GM21576 (cell line): ENCODE data around the gene KRT75.
"Not testable (repeated sequence)": the region's sequence is repeated elsewhere in the genome, so short reads cannot be mapped to it uniquely, and the experiment has no call there.

Experiments
- ATAC-seq: cut with Tn5 transposase; IDR thresholded peaks from one replicate; pipeline ENCODE4 v1.9.1; 2021; ENCODE audit warnings: mild to moderate bottlenecking, moderate library complexity; ENCODE audit not compliant: unreplicated experiment

KRT75 gene

DNA sequence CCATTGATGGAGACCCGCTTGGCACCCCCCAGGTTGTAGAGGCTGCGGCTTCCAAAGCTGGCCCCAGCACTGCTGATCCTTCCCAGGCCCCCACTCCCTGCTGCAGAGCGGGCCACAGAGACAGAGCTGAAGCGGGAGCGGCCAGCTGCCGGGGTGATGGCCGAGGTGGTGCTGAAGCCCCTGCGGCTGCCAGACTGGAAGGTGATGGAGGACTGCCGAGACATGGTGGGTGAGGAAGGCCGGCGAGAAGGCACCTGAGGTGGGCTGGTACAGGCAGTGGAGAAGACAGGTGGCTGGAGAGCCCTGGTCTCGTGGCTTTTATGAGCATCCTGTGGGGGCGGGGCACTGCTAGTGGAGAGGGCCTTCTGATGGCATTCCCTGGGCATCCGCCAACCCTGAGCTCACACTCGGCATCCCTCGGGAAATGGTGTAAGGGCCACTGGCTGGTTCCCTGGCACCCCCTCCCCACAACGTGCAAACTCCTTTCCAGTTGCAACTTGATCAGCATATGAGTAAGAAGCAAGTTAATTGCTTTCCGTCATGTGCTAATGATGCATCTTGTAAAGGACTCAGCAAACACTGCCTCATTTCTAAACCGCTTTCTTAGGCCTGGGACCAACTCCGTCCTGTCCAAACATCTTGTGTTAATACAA, at the start of gene KRT75:
KRT75 (minus strand) TSS at position 291 of the 653 bp plus-strand sequence; CDS start at position 224, 67 bp downstream.
- no peak for ATAC-seq

- no peak for ATAC-seq
Observed at GRCh38 chr12:52480073-52480472, 45.9 kb upstream of the KRT75 start.

DNA sequence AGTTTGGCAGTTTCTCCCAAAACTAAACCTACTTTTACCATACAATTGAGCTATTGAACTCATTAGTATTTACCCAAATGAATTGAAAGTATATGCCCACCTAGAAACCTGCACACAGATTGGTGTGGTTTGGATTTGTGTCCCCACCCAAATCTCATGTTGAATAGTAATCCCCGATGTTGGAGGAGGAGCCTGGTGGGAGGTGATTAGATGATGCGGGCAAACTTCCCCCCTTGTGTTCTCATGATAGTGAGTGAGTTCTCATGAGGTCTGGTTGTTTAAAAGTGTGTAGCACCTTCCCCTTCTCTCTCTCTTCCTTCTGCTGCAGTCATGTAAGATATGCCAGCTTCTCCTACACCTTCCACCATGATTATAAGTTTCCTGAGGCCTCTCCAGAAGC, 43.5 kb upstream of the KRT75 start:
- no peak for ATAC-seq

DNA sequence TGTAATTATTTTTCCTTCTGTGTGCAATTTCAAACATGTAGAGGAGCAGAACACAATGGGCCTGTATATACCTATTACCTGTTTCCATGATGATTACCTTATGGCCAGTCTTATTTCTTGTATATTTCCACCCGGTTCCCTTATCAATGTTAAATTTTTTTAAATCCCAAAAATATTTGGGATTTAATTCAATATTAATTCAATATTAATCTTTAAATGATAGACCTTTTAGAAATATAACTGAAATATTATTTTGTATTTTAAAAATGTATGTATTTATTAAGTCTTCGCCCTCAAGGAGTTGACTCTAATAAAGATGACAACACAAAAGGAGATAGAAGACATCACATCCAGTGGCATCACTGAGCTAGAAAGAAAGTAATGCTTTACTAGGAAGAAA, 40.0 kb upstream of the KRT75 start:
- ATAC-seq: no peak

GRCh38 chr12:52473768-52474167, 39.6 kb upstream of the KRT75 start, which contains the start of gene KRT6C:
Gene KRT6C (minus strand): TSS chr12:52473805. CDS start chr12:52473737, 68 bp downstream.
- no peak for ATAC-seq

- no peak for ATAC-seq
Observed at GRCh38 chr12:52469853-52470252, 35.7 kb upstream of the KRT75 start.

DNA sequence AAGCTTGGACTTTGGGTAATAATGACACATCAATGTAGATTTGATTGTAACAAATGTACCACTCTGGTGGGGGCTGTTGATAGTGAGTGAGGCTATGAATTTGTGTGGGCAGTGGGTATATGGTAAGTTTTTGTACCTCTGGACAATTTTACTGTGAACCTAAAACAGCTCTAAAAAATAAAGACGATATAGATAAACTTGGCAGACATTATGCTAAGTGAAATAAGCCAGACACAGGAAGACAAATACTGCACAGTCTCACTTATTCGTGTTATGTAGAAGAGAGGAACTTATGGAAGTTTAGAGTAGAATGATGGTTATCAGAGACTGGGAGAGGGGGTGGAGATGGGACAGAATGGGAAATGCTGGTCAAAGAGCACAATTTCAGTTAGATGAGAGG, 30.7 kb upstream of the KRT75 start:
- ATAC-seq: no peak

- ATAC-seq: no peak
Observed at GRCh38 chr12:52461693-52462092, 27.5 kb upstream of the KRT75 start.

- no peak for ATAC-seq
Observed at GRCh38 chr12:52458861-52459260, 24.7 kb upstream of the KRT75 start.

DNA sequence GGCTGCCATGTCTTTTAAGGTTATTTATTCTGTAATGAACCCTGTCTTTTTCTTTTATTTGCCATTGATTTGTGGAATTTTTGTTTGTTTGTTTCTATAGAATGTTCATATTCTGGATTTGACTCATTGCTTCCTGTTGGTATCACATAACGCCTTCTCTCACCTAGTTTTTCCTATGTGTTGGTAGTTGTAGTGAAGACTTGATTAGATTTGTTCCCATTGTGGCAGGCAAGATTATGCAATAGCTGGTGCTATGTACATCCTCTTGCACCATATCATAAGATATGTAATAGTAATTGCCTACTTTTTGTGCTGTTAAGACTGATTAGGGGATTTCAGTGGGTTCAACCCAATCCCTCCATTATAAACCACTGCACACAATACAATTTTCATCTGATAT, 21.6 kb upstream of the KRT75 start:
- ATAC-seq: no peak

- ATAC-seq: no peak
Observed at GRCh38 chr12:52454411-52455201, 20.4 kb upstream of the KRT75 start.

DNA sequence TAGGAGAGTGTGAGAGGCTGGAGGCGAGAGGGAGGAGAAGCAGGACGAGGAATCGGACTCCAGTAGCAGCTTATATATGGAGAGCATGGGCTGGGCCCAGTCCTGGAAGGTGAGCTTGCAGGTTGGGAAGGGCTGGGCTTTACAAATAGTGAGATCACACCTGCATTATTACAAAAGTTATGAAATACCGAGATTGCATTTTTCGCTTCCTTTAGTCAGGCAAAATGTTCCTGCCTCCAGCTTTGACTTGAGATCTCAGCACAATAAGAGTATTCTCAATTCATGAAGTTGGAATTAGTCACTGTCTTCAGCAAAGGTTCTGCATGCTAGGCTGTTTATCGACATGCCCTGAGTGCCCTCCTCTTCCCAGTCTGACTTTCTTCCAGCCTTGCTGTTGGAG, 17.9 kb upstream of the KRT75 start, which contains the start of gene KRT6B:
KRT6B (minus strand) TSS at position 46 of the 400 bp plus-strand sequence. CDS start 68 bp downstream, outside the sequence.
- ATAC-seq: no peak

DNA sequence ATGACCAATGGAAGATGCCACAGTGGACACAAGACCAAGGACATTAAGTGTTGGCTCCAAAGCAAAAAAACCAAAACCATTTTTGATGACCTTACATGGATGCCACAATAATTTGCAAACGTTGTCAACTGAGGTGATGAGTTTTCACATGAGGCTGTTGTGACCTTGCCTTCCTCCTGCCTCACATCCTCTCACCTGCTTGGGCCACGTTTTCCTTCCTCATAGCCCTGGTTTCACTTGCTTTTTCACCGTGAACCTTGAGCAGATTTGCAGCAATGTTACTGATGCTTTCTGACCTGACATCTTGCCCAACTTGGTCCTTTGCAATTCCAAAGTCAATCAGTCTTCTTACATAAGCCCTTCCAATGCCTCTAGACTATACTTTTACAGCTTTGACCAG, 14.1 kb upstream of the KRT75 start:
- ATAC-seq: no peak

DNA sequence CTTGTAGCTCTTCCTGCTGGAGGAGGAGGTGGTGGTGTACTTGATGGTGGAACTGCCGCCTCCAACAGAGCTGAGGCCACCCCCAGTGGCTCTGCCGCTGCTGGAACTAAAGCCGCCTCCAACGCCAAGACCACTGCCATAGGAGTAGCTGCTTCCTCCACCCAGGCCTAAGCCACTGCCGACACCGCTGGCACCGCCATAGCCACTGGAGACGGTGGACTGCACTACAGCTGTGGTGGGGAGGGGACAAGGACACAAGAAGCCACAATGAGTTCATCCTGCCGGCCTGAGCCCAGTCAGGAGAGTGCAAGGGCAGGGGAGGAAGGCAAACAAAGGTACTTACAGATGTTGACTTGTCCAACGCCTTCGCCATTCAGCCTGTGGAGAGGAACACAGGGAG, 13.0 kb upstream of the KRT75 start:
- ATAC-seq: not testable (repeated sequence)

- ATAC-seq: no peak
Observed at GRCh38 chr12:52446367-52447045, 12.3 kb upstream of the KRT75 start.

GRCh38 chr12:52445876-52446275, 11.7 kb upstream of the KRT75 start:
- no peak for ATAC-seq

DNA sequence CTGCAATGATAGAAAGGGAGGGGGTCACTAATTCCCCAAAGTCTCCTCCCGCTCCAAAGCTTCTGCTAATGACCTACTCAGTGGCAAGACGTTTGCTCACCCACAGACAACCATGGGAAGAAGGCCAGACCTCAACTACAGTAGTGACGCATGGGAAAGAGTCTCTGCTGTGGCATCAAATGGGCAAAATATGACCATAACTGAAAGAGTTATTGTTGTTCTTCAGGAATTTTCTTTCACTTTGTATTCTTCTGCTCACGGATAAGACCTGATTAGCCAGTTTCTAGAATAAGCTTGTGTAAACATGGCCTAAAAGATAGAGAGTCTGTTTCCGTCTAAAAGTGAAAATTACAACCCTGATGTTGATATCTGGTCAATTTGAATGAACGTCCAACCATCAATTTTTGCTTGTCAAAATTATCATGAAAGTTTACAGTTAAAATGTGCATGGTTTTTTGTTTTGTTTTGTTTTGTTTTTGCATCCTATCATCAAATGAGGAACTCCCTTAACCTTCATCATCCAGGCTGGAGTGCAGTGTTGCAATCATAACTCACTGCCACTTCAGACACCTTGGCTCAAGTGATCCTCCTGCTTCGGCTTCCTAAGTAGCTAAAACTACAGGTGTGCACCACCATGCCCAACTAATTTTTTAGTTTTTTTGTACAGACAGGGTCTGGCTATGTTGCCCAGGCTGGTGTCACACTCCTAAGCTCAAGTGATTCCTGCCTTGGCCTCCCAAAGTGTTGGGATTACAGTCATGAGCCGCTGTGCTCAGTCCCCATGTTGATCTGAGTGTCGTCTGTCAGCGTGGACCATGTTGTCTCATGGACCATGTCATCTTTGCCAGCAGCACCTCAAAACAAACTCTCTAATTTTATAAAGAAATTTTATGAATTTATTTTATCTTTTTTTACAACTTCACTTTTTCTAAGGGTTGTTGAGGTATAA, 10.8 kb upstream of the KRT75 start:
- no peak for ATAC-seq

GRCh38 chr12:52443966-52444365, 9.8 kb upstream of the KRT75 start:
- ATAC-seq: no peak

GRCh38 chr12:52442600-52443061, 8.5 kb upstream of the KRT75 start:
- ATAC-seq: no peak

- ATAC-seq: no peak
Observed at GRCh38 chr12:52441320-52441911, 7.2 kb upstream of the KRT75 start.
